Testis (tissue), 2 donors: ENCODE data around the gene PIGZ.

Source experiments
- POLR2A ChIP-seq: fragments of 450-650 bp; IDR thresholded peaks from one replicate; pipeline ENCODE4 v1.6.1; 2017; ENCODE audit warnings: antibody characterized with exemption, mild to moderate bottlenecking, moderate library complexity
- TF ChIP-seq, protein P1 (sequence below), 3 experiments: fragments of 450-650 bp in 2 of 3; fragments of 200-600 bp in 1 of 3; sonication (generic) in 1 of 3; IDR thresholded peaks; one replicate each; pipeline ENCODE4 v1.5.1; 2016 to 2019; ENCODE audit warnings: antibody characterized with exemption in 3 of 3, mild to moderate bottlenecking in 2 of 3, moderate library complexity in 1 of 3

DNA sequence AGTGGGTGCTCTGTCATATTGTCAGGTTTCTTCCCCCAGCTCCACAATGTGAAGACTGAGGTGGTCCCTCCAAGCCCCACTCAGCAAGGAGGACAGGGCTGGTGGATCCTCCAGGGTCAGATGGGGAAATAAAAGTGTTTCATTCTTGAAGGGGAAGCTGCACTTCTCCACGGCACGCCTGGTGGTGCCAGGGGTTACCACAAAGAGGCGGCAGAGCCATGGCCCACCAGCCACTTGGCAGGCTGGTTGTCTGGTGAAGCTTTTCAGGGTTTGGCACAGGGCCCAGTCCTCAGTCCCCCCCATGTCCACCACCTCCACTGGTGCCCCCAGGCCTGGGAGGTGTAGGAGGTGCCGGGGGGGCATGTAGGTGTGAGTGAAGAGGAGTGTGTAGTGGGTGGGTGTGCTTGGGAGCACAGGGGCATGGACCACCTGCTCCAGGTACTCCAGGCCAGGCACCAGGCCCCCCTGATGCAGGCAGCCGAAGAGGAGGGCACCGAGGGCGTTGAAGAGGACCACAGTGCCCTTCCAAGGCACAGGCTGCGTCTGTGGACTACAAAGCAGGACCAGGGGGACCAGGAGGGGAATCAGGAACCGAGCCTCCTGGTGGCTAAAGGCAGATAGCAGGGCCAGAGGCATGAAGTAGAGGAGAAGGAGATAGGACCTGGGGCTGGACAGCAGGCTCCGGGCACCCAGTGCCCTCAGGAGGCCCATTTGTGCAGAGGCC lies 21.3 kb downstream of the PIGZ start:
- TF ChIP-seq, protein P1, sequence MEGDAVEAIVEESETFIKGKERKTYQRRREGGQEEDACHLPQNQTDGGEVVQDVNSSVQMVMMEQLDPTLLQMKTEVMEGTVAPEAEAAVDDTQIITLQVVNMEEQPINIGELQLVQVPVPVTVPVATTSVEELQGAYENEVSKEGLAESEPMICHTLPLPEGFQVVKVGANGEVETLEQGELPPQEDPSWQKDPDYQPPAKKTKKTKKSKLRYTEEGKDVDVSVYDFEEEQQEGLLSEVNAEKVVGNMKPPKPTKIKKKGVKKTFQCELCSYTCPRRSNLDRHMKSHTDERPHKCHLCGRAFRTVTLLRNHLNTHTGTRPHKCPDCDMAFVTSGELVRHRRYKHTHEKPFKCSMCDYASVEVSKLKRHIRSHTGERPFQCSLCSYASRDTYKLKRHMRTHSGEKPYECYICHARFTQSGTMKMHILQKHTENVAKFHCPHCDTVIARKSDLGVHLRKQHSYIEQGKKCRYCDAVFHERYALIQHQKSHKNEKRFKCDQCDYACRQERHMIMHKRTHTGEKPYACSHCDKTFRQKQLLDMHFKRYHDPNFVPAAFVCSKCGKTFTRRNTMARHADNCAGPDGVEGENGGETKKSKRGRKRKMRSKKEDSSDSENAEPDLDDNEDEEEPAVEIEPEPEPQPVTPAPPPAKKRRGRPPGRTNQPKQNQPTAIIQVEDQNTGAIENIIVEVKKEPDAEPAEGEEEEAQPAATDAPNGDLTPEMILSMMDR (IDR thresholded peaks at IDR 0.05), result no peak
- TF ChIP-seq POLR2A, result no peak
